HTR-8/SVneo (cell line): Measurements from ENCODE around the gene STARD3.

ENCODE experiments used
- DNase-seq: peaks from one replicate; pipeline ENCODE4 v3.0.0; 2011; ENCODE audit warnings: low spot score, mixed read lengths; ENCODE audit not compliant: insufficient read length
- FAIRE-seq: peaks from 2 replicates; lab custom pipeline; 2011; peaks lifted over from hg19 to GRCh38; lab: Jason Lieb, UNC

STARD3 gene

DNA sequence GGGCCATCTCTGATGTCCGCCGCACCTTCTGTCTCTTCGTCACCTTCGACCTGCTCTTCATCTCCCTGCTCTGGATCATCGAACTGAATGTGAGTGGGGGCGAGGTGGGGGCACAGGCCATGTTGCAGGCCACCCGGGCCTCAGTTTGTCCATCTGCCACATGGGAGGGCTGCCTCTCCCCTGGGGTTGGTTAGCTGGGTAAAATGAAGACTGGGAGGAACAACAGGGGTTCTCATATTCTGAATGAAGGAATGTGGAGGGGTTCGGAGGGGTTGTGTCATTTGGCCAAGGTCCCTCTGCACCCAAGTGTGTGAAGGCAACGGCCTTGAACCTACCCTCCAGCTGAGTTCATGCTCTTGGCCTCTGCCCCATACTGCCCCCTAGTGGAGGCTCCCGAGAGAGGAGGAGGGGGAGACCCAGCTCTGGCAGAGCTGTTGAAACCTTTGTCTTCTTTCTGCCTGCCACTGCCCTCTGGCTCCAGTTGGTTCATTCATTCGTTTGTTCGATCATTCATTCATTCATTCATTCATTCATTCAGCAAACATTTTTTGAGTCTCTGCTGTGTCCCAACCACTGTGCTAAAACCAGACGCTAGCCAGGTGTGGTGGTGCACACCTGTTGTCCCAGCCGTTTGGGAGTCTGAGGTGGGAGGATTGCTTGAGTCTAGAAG lies 16.9 kb downstream of the STARD3 start:
- peak; percentile 79 for DNase-seq
- FAIRE-seq, result peak; percentile 44

DNA sequence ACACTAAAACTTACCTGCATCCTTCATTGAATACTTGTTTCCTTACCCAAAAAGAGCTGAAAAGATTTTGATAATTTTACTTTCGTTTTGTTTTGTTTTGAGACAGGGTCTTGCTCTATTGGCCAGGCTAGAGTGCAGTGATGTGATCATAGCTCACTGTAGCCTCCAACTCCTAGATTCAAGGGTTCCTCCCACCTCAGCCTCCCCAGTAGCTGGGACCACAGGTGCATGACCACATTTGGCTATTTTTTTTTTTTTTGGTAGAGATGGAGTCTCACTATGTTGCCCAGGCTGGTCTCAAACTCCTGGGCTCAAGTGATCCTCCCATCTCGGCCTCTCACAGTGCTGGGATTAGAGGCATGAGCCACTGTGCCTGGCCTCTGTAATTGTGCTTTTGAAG lies 18.2 kb downstream of the STARD3 start:
- DNase-seq (no peak), FAIRE-seq (no peak)

GRCh38 chr17:39658346-39658745 lies 21.4 kb downstream of the STARD3 start:
- DNase-seq (no peak), FAIRE-seq (no peak)

- no peak for DNase-seq
- no peak for FAIRE-seq
These were observed 21.8 kb downstream of the STARD3 start for GRCh38 chr17:39658760-39659159.

- FAIRE-seq (no peak), DNase-seq (no peak)
These were observed 22.5 kb downstream of the STARD3 start for GRCh38 chr17:39659279-39660010.

DNA sequence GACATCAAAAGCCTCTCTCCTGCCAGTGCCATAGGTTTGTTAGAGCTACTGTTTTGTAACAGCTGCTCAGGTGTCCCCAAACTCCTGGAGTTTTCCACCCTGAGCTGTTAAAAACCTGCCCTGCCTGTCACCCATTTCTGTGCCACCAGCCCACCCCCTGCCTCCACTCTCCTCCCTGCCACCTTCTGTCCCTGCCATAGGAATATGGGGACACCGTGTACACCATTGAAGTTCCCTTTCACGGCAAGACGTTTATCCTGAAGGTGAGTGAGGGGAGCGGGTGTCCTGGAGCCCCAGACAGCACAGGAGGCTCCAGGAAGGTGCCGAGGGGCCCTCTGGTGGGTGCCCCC lies 23.0 kb downstream of the STARD3 start:
- no peak for FAIRE-seq

DNA sequence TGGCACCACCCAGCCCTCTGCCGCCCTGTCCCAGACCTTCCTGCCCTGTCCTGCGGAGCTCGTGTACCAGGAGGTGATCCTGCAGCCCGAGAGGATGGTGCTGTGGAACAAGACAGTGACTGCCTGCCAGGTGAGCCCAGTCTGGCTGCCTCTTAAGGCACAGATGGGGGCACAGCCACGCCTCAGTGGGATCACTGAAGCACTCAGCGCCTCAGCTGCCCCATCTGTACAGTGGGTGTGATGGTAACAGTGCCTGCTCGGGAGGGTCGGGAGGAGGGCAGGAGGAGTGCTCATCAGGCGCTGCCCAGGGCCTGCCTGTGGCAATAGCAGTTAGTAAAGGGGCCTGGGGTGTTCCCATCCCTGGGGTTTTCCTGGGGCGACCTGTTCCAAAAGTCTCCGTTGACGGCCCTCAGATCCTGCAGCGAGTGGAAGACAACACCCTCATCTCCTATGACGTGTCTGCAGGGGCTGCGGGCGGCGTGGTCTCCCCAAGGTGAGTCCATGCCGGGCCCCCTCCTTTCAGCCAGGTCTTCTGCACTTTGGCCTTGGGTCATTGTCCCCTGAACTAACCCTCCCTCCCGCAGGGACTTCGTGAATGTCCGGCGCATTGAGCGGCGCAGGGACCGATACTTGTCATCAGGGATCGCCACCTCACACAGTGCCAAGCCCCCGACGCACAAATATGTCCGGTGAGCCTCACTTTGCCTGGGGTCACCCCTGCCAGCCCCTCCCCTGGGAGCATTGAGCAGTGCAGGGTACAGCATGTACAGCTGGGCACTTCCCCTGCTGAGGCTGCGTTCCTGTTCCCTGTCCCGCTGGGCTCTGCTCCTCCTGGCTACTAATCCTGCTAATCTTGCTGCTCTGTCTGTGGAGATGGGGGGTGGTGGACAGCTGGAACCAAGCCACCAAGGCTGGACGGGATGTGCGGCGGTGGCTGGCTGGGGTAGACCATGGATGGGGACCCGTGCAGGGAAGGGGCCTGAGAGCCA lies 23.7 kb downstream of the STARD3 start:
- FAIRE-seq, result peak; percentile 52

More for the DNA sequence above, 23.0 kb downstream of the STARD3 start:
- no peak for DNase-seq

DNA sequence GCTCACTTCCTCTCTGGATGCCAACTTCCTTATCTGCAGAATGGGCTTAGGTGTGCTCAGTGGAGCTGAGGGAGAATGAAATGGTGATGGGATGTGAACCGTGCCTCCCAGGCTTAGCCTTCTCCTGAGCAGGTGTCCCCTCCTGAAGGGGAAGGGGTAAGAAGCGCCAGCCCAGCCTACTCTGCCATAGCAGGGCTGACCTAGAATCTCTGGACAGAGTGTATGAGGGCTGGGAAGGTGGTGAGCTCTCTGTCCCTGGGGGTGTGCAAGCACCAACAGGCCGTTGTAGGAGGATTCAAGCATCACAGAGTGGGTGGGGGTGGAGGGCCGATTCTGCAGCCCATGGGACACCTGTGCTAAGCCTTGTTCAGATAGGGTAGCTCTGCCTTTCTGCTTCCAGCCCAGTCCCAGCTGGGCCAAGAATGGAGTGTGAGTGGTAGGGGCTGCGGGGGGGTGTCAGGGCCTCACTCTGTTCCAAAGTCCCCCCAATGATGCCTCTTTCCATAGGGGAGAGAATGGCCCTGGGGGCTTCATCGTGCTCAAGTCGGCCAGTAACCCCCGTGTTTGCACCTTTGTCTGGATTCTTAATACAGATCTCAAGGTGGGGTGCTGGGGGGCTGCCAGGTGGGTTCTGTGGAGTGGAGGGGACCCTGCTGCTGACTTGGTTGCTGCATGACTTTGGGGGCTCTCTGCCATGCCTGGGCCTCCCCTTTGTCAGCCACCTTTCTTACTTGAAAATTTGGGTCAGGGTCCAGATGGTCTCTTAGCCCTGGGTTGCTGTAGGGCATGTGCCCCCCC lies 25.0 kb downstream of the STARD3 start:
- FAIRE-seq (peak; percentile 72), DNase-seq (no peak)

More for the DNA sequence above, 23.7 kb downstream of the STARD3 start:
- DNase-seq, result no peak

GRCh38 chr17:39662551-39663339 lies 25.8 kb downstream of the STARD3 start:
- DNase-seq (no peak), FAIRE-seq (no peak)

DNA sequence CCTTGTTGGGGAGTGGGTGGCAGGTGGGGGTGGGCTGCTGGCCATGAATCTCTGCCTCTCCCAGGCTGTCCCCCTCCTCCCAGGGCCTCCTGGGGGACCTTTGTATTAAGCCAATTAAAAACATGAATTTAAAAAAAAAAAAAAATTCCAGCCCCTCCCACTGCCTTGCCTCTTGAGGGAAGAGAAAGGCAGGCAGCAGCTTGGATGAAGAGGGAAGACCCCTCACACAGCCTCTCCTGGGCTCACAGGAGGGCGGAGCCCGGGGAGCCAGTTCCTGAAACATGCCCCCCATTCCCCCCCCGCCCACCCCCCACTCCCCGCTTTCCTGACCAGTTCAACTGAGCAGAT lies 26.4 kb downstream of the STARD3 start:
- no peak for FAIRE-seq
- DNase-seq, result no peak

DNA sequence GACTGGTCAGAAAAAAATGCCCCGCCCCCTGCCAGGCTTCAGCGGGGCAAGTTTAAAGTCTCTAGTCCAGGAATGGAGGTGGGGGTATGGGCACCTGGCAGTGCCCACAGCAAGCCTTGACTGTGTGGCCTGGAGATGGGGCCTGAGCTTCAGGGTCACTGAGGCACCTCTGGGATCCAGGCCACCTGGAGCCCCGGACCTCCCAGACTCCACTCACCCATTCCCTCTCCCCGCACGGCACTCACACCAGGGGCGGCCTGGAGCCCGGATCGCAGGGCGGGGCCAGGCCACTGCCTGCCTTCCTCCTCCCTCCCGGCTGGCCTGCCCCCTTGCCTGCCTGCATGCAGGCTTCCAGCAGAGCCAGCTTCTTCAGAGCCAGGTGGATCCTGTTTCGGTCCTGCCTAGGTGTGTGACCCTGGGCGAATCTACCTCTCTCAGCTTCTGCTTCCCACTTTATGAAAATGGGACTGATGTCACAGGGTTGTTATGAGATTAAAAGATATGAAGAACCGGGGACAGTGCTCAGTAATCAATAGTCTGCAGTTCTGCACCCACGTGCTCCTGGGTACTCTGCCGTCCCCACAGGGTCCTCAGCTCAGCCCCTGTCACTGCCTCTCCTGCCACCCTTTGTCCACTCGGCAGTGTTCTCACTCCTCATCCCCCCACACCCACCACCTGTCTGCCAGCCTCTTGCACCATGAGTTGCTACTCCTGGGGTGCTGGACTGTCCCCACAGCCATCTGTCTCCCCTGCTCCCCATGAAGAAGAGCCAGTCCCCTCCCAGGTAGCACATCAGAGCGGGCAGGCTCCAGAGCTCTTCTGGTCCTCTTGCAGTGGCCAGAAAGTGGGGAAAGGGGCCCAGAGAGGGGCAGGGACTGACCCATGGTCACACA lies 27.0 kb downstream of the STARD3 start:
- FAIRE-seq (no peak), DNase-seq (no peak)

- FAIRE-seq (no peak), DNase-seq (no peak)
These were observed 27.9 kb downstream of the STARD3 start, which contains the start of gene TCAP for GRCh38 chr17:39664581-39665561. TSS of gene TCAP (plus strand) at chr17:39665349. CDS start at chr17:39665360, 11 bp downstream.

GRCh38 chr17:39665642-39666224 lies 28.8 kb downstream of the STARD3 start:
- DNase-seq (no peak), FAIRE-seq (peak; percentile 88)

DNA sequence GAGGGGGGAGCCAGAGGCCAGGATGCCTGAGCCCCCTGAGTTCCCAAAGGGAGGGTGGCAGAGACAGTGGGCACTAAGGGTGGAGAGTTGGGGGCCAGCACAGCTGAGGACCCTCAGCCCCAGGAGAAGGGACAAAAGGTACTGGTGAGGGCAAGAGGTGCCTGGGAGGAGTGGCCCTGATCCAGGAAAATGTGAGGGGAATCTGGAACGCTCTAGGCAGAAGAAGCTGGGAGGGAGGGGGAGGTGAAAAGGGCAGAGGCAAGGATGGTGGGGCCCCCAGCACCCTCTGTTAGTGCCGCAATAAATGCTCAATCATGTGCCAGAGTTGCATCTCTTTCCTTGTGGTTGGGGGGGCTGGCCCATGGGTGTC lies 29.3 kb downstream of the STARD3 start:
- FAIRE-seq (peak; percentile 66), DNase-seq (no peak)

- FAIRE-seq, result peak; percentile 60
- no peak for DNase-seq
These were observed 29.8 kb downstream of the STARD3 start for GRCh38 chr17:39666601-39667261.

DNA sequence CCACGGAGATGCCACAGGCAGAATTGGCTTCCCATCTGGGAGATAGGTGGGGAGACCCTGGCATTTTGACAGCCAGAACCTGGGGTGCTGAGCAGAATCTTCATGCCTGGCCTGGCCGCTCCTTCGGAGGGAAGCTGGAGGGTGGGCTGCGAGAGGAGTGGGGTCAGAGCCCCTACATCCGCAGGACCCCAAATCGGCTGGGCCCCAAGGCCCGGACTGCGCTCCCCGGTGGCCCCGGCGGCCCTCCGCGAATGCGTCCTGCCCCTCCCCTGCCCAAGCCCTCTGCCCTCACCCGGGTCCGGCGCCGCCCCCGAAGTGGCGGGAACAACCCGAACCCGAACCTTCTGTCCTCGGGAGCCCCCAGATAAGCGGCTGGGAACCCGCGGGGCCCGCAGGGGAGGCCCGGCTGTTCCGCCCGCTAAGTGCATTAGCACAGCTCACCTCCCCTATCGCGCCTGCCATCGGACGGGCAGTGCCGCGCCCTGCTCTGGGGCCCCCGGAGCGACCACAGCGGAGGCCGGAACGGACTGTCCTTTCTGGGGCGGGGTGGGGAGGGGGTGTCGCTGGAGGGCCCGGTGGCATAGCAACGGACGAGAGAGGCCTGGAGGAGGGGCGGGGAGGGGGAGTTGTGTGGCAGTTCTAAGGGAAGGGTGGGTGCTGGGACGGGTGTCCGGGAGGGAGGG lies 30.5 kb downstream of the STARD3 start:
- DNase-seq, result no peak
- no peak for FAIRE-seq
